ENCODE measurements around the gene EIF6.

GRCh38 chr20:35297155-35297554, 12.6 kb upstream of the EIF6 start:
- TF ChIP-seq CTCF (IDR thresholded peaks at IDR 0.05 in 8 of 11, conservative IDR thresholded peaks at IDR 0.05 in 3 of 11) (no peak), POLR2AphosphoS5 (IDR thresholded peaks at IDR 0.05) (no peak), POLR2A (IDR thresholded peaks at IDR 0.05) (no peak)
